GM23338 (cell line): Measurements from ENCODE around the gene COL4A5. TPM values are rescaled to one million over a fixed set of nuclear protein-coding genes. Genes with fewer than 3 reads are reported as not detected.

Experiments used
- ATAC-seq: fragments of 200-7000 bp; cut with Tn5 transposase; 3 replicates; pipeline ENCODE4 v1.9.1; 2020
- DNase-seq: peaks from one replicate; pipeline ENCODE4 v3.0.0-alpha.2; 2015; ENCODE audit warnings: low spot score
- H2AFZ ChIP-seq: fragments of 200-600 bp; sonication (generic); 2 replicates; pipeline ENCODE4 v1.8.0; 2016; ENCODE audit warnings: antibody characterized with exemption, mild to moderate bottlenecking, moderate library complexity
- H3F3A ChIP-seq: fragments of 200-600 bp; sonication (generic); replicated peaks from 2 replicates; pipeline ENCODE4 v1.8.0; 2017; ENCODE audit warnings: antibody characterized with exemption, mixed run types, low read depth
- H3K27ac ChIP-seq: fragments of 200-600 bp; sonication (generic); 2 replicates; pipeline ENCODE4 v1.6.1; 2016; ENCODE audit warnings: low read depth
- H3K27me3 ChIP-seq: fragments of 200-600 bp; sonication (generic); 2 replicates; pipeline ENCODE4 v1.8.0; 2016; ENCODE audit warnings: mild to moderate bottlenecking, mixed run types, moderate library complexity; ENCODE audit not compliant: insufficient read depth
- H3K36me3 ChIP-seq: fragments of 200-600 bp; sonication (generic); 2 replicates; pipeline ENCODE4 v1.8.0; 2016; ENCODE audit warnings: mild to moderate bottlenecking; ENCODE audit not compliant: insufficient read depth
- H3K4me1 ChIP-seq: fragments of 200-600 bp; sonication (generic); 2 replicates; pipeline ENCODE4 v1.8.0; 2016; ENCODE audit warnings: mild to moderate bottlenecking, moderate library complexity; ENCODE audit not compliant: insufficient read depth
- H3K4me2 ChIP-seq: fragments of 200-600 bp; sonication (generic); 2 replicates; pipeline ENCODE4 v1.7.1; 2017; ENCODE audit warnings: mixed run types
- H3K4me3 ChIP-seq: fragments of 200-600 bp; sonication (generic); 2 replicates; pipeline ENCODE4 v1.6.1; 2016; ENCODE audit warnings: mixed run types
- H3K79me2 ChIP-seq: fragments of 200-600 bp; sonication (generic); replicated peaks from 2 replicates; pipeline ENCODE4 v1.8.0; 2017; ENCODE audit warnings: mild to moderate bottlenecking; ENCODE audit not compliant: insufficient read depth
- H3K9me2 ChIP-seq: fragments of 200-600 bp; sonication (generic); 2 replicates; pipeline ENCODE4 v1.8.0; 2017; ENCODE audit not compliant: insufficient read depth
- H4K20me1 ChIP-seq: fragments of 200-600 bp; sonication (generic); replicated peaks from 2 replicates; pipeline ENCODE4 v1.8.0; 2017; ENCODE audit warnings: mild to moderate bottlenecking; ENCODE audit not compliant: insufficient read depth
- H3K27ac Mint-ChIP-seq: 2 replicates; pipeline ENCODE4 v1.8.0; 2020; ENCODE audit warnings: inconsistent platforms, mild to moderate bottlenecking, moderate library complexity, mixed read lengths
- H3K27me3 Mint-ChIP-seq: 3 replicates; pipeline ENCODE4 v1.8.0; 2022; ENCODE audit warnings: low read depth, mild to moderate bottlenecking, moderate library complexity, mixed read lengths, inconsistent platforms; ENCODE audit not compliant: insufficient read depth, poor library complexity
- H3K36me3 Mint-ChIP-seq: 3 replicates; pipeline ENCODE4 v1.8.0; 2021; ENCODE audit warnings: low read depth, mild to moderate bottlenecking, inconsistent platforms, moderate library complexity, mixed read lengths
- H3K4me1 Mint-ChIP-seq: 3 replicates; pipeline ENCODE4 v1.8.0; 2020; ENCODE audit warnings: mild to moderate bottlenecking, inconsistent platforms, mixed read lengths
- H3K4me3 Mint-ChIP-seq: 3 replicates; pipeline ENCODE4 v1.8.0; 2021; ENCODE audit warnings: moderate library complexity, mild to moderate bottlenecking, inconsistent platforms, mixed read lengths
- H3K9me3 Mint-ChIP-seq: 3 replicates; pipeline ENCODE4 v1.8.0; 2020; ENCODE audit warnings: moderate library complexity, mild to moderate bottlenecking, inconsistent platforms, mixed read lengths
- CREB1 ChIP-seq: fragments of 250-450 bp; sonication (Bioruptor Pico); IDR thresholded peaks from 2 replicates; pipeline ENCODE4 v1.5.0; 2020; ENCODE audit warnings: low read depth, mild to moderate bottlenecking, moderate library complexity
- CTCF ChIP-seq, 2 experiments: fragments of 200-600 bp in 1 of 2; sonication (generic) in 1 of 2; conservative IDR thresholded peaks; 2 replicates each; pipeline versions ENCODE4 v1.5.1 to v1.6.1; 2016 to 2017; ENCODE audit warnings: antibody characterized with exemption in 2 of 2, low read depth in 2 of 2, mild to moderate bottlenecking in 2 of 2, moderate library complexity in 1 of 2
- ETS1 ChIP-seq: IDR thresholded peaks from 2 replicates; pipeline ENCODE4 v1.6.1; 2016; ENCODE audit warnings: antibody characterized with exemption
- EZH2 ChIP-seq: fragments of 200-600 bp; sonication (generic); IDR thresholded peaks from one replicate; pipeline ENCODE4 v1.8.0; 2017; ENCODE audit warnings: antibody characterized with exemption, mild to moderate bottlenecking, low read depth; ENCODE audit not compliant: unreplicated experiment
- EZH2phosphoT487 ChIP-seq: fragments of 200-600 bp; sonication (generic); IDR thresholded peaks from one replicate; pipeline ENCODE4 v1.8.1; 2018; ENCODE audit warnings: antibody characterized with exemption; ENCODE audit not compliant: unreplicated experiment
- JUNB ChIP-seq: IDR thresholded peaks from one replicate; pipeline ENCODE4 v1.6.1; 2016; ENCODE audit warnings: antibody characterized with exemption; ENCODE audit not compliant: unreplicated experiment
- NANOG ChIP-seq: IDR thresholded peaks from 2 replicates; pipeline ENCODE4 v1.6.1; 2016; ENCODE audit warnings: antibody characterized with exemption, borderline replicate concordance
- POLR2AphosphoS5 ChIP-seq: IDR thresholded peaks from 2 replicates; pipeline ENCODE4 v1.6.1; 2016; ENCODE audit warnings: antibody characterized with exemption, low read depth
- REST ChIP-seq: IDR thresholded peaks from one replicate; pipeline ENCODE4 v1.6.1; 2018; ENCODE audit warnings: antibody characterized with exemption; ENCODE audit not compliant: unreplicated experiment
- ZNF331 ChIP-seq: fragments of 250-450 bp; sonication (Bioruptor Pico); IDR thresholded peaks from 2 replicates; pipeline ENCODE4 v1.5.0; 2020; ENCODE audit warnings: low read depth, mild to moderate bottlenecking, moderate library complexity
- ZNF462 ChIP-seq: fragments of 250-450 bp; sonication (Bioruptor Pico); IDR thresholded peaks from 2 replicates; pipeline ENCODE4 v1.5.0; 2020; ENCODE audit warnings: mild to moderate bottlenecking, moderate library complexity
- polyA plus RNA-seq: library from polyadenylated mRNA; unstranded; fragments of >200 nt; fragmentation: Nextera tagmentation; extraction: Ambion mirVana; gene quantifications from 2 replicates; pipeline ENCODE4 v1.2.1, GENCODE V29; 2016
- total RNA-seq: library from RNA; depleted of rRNA; stranded (reverse); fragments of >200 nt; shearing (Covaris generic); gene quantifications from 2 replicates; pipeline ENCODE4 v1.2.3, GENCODE V29; 2014

Gene COL4A5
- total and polyA plus RNA-seq, 2 experiments from 2014 or later = 15.5 to 48.1 TPM

- TF ChIP-seq ZNF462 (CRISPR knock-in tag) (no peak), ETS1 (no peak), ZNF331 (CRISPR knock-in tag) (no peak), EZH2 (no peak), EZH2phosphoT487 (no peak), CREB1 (no peak), NANOG (no peak), POLR2AphosphoS5 (no peak)
Observed at GRCh38 chrX:108696690-108697089, 257.1 kb downstream of the COL4A5 start (continued).

- no peak overlapping the region for H3K4me3 ChIP-seq
- no peaks in the 10 kb centered on the region for H3K9me2 ChIP-seq
- H3K27ac Mint-ChIP-seq = peak overlapping the region; percentile 54
- H3K36me3 ChIP-seq = peaks cover 6% of the 10 kb centered on the region; the same call in 1 of the 2 replicates
- no peaks in the 10 kb centered on the region for H4K20me1 ChIP-seq
- H3K4me3 Mint-ChIP-seq = no peak overlapping the region
- H2AFZ ChIP-seq = no peak overlapping the region
- H3K27ac ChIP-seq = no peak overlapping the region
- no peaks in the 10 kb centered on the region for H3K4me1 Mint-ChIP-seq
- no peaks in the 10 kb centered on the region for H3K27me3 Mint-ChIP-seq
- peak; percentile 49 for DNase-seq
- no peaks in the 10 kb centered on the region for H3K9me3 Mint-ChIP-seq
- no peaks in the 10 kb centered on the region for H3K4me1 ChIP-seq
- H3K36me3 Mint-ChIP-seq = no peaks in the 10 kb centered on the region
- H3F3A ChIP-seq = no peaks in the 10 kb centered on the region
- no peaks in the 10 kb centered on the region for H3K79me2 ChIP-seq
- H3K27me3 ChIP-seq = no peaks in the 10 kb centered on the region
- no peak overlapping the region for H3K4me2 ChIP-seq
- peak; percentile 53; the same call in 2 of the 3 replicates for ATAC-seq
- TF ChIP-seq CTCF (conservative IDR thresholded peaks at IDR 0.05; ENCODE audit: low read depth in 2 of 2) (peak; percentile 57 to 60), CREB1 (no peak), REST (no peak), JUNB (no peak)
Observed at GRCh38 chrX:108699368-108699767, 259.7 kb downstream of the COL4A5 start.
